ENCODE data around the gene MIA.
A peak's percentile ranks its signal among the peaks of the same experiment; 100 is the strongest.

The MIA gene

DNA sequence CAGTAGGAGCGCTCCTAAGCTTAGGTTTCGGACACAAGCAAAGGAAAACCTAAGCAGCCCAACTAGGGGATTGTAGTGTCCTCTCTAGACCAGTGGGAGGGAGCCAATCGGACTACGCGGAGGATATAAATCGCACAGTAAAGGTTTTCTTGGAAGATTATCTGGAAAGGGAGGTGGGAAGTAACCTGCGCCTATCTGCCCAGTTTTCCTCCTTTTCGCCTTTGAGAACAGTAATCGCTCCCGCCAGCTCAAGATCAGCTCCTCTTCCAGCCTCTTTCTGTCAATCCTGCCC lies 2.3 kb downstream of the MIA start:
- Histone ChIP-seq H3K79me2 (ENCODE audit: low read length) (no peaks in the 10 kb centered on the region), H3K9ac (ENCODE audit: low read length) (peak overlapping the region; percentile 67), H3K27ac (ENCODE audit: low read length) (peak overlapping the region; percentile 92), H3K9me3 (replicated peaks; ENCODE audit: insufficient read depth, low read length) (no peaks in the 10 kb centered on the region), H3F3A (ENCODE audit: insufficient read depth, low read length) (peaks cover 14% of the 10 kb centered on the region), H3K36me3 (replicated peaks; ENCODE audit: insufficient read depth, low read length) (no peaks in the 10 kb centered on the region), H3K9me2 (replicated peaks; ENCODE audit: insufficient read depth, low read length) (no peaks in the 10 kb centered on the region), H3K27me3 (replicated peaks; ENCODE audit: insufficient read depth, low read length) (peaks cover 30% of the 10 kb centered on the region), H3K4me1 (ENCODE audit: low read length) (peaks cover 12% of the 10 kb centered on the region), H3K4me2 (ENCODE audit: low read depth, low read length) (peak overlapping the region; percentile 78), H2AFZ (ENCODE audit: low read length) (peak overlapping the region; percentile 52), H3K4me3 (ENCODE audit: low read length) (peak overlapping the region; percentile 80), H4K20me1 (ENCODE audit: insufficient read depth, low read length) (peaks cover 7% of the 10 kb centered on the region)
- DNase-seq, result no peak
- TF ChIP-seq EZH2phosphoT487 (IDR thresholded peaks at IDR 0.05; ENCODE audit: low read length) (no peak), EZH2 (optimal IDR thresholded peaks at IDR 0.05; ENCODE audit: low read depth, low read length) (no peak)
- TF ChIP-seq, protein P1, sequence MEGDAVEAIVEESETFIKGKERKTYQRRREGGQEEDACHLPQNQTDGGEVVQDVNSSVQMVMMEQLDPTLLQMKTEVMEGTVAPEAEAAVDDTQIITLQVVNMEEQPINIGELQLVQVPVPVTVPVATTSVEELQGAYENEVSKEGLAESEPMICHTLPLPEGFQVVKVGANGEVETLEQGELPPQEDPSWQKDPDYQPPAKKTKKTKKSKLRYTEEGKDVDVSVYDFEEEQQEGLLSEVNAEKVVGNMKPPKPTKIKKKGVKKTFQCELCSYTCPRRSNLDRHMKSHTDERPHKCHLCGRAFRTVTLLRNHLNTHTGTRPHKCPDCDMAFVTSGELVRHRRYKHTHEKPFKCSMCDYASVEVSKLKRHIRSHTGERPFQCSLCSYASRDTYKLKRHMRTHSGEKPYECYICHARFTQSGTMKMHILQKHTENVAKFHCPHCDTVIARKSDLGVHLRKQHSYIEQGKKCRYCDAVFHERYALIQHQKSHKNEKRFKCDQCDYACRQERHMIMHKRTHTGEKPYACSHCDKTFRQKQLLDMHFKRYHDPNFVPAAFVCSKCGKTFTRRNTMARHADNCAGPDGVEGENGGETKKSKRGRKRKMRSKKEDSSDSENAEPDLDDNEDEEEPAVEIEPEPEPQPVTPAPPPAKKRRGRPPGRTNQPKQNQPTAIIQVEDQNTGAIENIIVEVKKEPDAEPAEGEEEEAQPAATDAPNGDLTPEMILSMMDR (IDR thresholded peaks at IDR 0.05; ENCODE audit: low read length), result no peak

DNA sequence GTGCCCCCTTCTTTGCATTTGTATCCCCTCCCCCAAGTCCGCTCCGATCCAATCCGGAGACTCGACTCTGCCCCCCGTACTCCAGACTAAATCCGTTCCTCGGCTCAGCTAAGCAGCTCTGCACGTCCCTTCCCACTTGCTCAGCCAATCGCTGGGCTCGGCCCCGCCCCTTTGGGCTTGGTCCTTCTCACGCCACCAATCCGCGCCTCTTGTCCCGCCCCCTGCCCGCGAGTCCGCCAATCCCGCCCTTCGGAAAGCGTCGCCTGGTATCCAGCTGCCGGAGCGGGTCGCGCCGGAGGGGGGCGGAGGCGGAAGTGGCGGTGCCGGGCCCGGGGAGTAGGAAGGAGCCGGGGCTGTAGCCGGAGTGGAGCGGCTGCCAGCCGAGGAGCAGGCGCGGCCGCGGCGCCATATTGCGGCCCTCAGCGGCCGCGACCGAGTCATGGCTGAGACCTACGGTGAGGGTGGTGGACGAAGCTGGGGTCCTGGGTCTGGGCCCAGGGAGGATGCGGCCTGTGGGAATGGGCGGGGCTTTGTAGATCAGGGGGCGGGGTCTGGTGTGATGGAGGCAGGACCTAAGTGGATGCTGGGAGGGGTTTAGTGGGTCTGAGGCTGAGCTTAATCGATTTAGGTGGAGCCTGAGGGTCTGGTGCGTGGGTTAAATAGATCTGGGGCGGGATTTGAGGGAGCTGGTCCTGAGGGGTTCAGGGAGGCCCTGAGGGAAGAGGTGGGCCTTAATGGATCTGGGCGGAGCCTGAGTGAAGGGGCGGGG lies 2.8 kb downstream of the MIA start, which contains the start of gene RAB4B:
Gene RAB4B, plus strand, starts transcription at position 311 of the 769 bp plus-strand sequence. Its CDS starts 129 bp downstream, at position 440.
- Histone ChIP-seq H3K9me2 (replicated peaks; ENCODE audit: insufficient read depth, low read length) (no peaks in the 10 kb centered on the region), H4K20me1 (ENCODE audit: insufficient read depth, low read length) (peaks cover 7% of the 10 kb centered on the region), H3K9me3 (replicated peaks; ENCODE audit: insufficient read depth, low read length) (no peaks in the 10 kb centered on the region), H3K4me2 (ENCODE audit: low read depth, low read length) (peak within 1 kb of the TSS; percentile 83), H3K4me1 (ENCODE audit: low read length) (peaks cover 12% of the 10 kb centered on the region), H2AFZ (ENCODE audit: low read length) (peak within 1 kb of the TSS; percentile 52), H3K27me3 (replicated peaks; ENCODE audit: insufficient read depth, low read length) (peaks cover 30% of the 10 kb centered on the region), H3K36me3 (replicated peaks; ENCODE audit: insufficient read depth, low read length) (no peaks in the 10 kb centered on the region), H3K4me3 (ENCODE audit: low read length) (peak within 1 kb of the TSS; percentile 80), H3K79me2 (ENCODE audit: low read length) (no peaks in the 10 kb centered on the region), H3K27ac (ENCODE audit: low read length) (peak within 1 kb of the TSS; percentile 92), H3F3A (ENCODE audit: insufficient read depth, low read length) (peaks cover 14% of the 10 kb centered on the region), H3K9ac (ENCODE audit: low read length) (peak within 1 kb of the TSS; percentile 67)
- DNase-seq, result peak; percentile 99
- TF ChIP-seq, protein P1 (IDR thresholded peaks at IDR 0.05; ENCODE audit: low read length), result no peak
- TF ChIP-seq EZH2 (optimal IDR thresholded peaks at IDR 0.05; ENCODE audit: low read depth, low read length) (no peak), EZH2phosphoT487 (IDR thresholded peaks at IDR 0.05; ENCODE audit: low read length) (no peak)

DNA sequence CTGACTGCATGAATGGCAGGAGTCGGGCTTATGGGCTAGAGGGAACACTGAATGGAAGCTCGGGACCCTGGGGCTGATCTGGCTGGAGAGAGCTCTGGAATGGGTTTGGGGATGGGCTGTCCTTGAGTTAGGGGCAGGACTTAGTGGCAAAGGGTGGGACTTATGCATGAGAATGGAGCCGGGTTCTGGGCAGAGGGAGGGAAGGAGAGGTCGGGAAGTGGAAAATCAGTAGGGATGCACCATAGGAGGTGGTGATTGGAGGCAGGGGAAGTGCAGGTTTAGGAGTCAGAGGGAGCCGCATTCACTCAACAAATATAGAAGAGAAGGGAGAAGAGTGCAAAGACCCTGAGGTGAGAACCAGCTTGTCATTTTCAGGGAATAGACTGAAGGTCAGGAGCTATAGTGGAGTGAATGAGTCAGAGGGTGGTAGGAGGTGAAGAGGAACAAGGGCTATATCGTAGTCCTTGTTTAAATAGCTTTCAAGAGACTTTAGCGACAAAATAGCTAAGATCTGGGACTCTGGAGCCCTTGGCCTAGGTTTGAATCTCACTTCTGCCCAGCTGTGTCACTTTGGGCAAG lies 3.5 kb downstream of the MIA start:
- DNase-seq, result no peak

More for the DNA sequence above, 3.5 kb downstream of the MIA start:
- H3K4me3 ChIP-seq (ENCODE audit: low read length), result peak overlapping the region; percentile 80
- peak overlapping the region; percentile 83 for H3K4me2 ChIP-seq (ENCODE audit: low read depth, low read length)
- peak overlapping the region; percentile 92; the same call in 1 of the 2 replicates for H3K27ac ChIP-seq (ENCODE audit: low read length)
- TF ChIP-seq, protein P1 (IDR thresholded peaks at IDR 0.05; ENCODE audit: low read length), result no peak
- TF ChIP-seq EZH2 (optimal IDR thresholded peaks at IDR 0.05; ENCODE audit: low read depth, low read length) (no peak), EZH2phosphoT487 (IDR thresholded peaks at IDR 0.05; ENCODE audit: low read length) (no peak)
- no peaks in the 10 kb centered on the region for H3K9me2 ChIP-seq (replicated peaks; ENCODE audit: insufficient read depth, low read length)
- H3K9ac ChIP-seq (ENCODE audit: low read length), result peak overlapping the region; percentile 66; the same call in 1 of the 2 replicates
- H3K4me1 ChIP-seq (ENCODE audit: low read length), result peaks cover 12% of the 10 kb centered on the region
- H2AFZ ChIP-seq (ENCODE audit: low read length), result peak overlapping the region; percentile 47
- no peaks in the 10 kb centered on the region for H3K36me3 ChIP-seq (replicated peaks; ENCODE audit: insufficient read depth, low read length)
- H3K9me3 ChIP-seq (replicated peaks; ENCODE audit: insufficient read depth, low read length), result no peaks in the 10 kb centered on the region
- peaks cover 30% of the 10 kb centered on the region for H3K27me3 ChIP-seq (replicated peaks; ENCODE audit: insufficient read depth, low read length)
- peaks cover 14% of the 10 kb centered on the region for H3F3A ChIP-seq (ENCODE audit: insufficient read depth, low read length)
- peaks cover 7% of the 10 kb centered on the region for H4K20me1 ChIP-seq (ENCODE audit: insufficient read depth, low read length)
- no peaks in the 10 kb centered on the region for H3K79me2 ChIP-seq (ENCODE audit: low read length)

Measured in MM.1S (cell line).